ENCODE data around the gene INIP.

- no peak for TF ChIP-seq CTCF (conservative IDR thresholded peaks at IDR 0.05; ENCODE audit: low read length)
- TF ChIP-seq EZH2phosphoT487 (IDR thresholded peaks at IDR 0.05; ENCODE audit: borderline replicate concordance, low read depth, low read length) = no peak
Measured at GRCh38 chr9:112703304-112703703, 14.6 kb downstream of the INIP start.
